Astrocyte (in vitro differentiated cells and primary cell): ENCODE measurements around the gene ITGB2. TPM values are rescaled to one million over a fixed set of nuclear protein-coding genes. Genes with fewer than 3 reads are reported as not detected.

Experiments used
- DNase-seq: peaks from one replicate; pipeline ENCODE4 v3.0.0-alpha.2; 2010; ENCODE audit warnings: low read depth
- FAIRE-seq: peaks from 2 replicates; lab custom pipeline; 2011; peaks lifted over from hg19 to GRCh38; lab: Jason Lieb, UNC
- H2AFZ ChIP-seq: 2 replicates; pipeline ENCODE4 v1.6.0; 2012; ENCODE audit warnings: low read depth, low read length, inconsistent platforms
- H3K27ac ChIP-seq: 2 replicates; pipeline ENCODE4 v1.5.1; 2011; ENCODE audit warnings: low read depth, low read length, inconsistent platforms
- H3K27me3 ChIP-seq: 2 replicates; pipeline ENCODE4 v1.6.0; 2011; ENCODE audit warnings: low read length, inconsistent platforms; ENCODE audit not compliant: insufficient read depth
- H3K36me3 ChIP-seq: 2 replicates; pipeline ENCODE4 v1.5.1; 2011; ENCODE audit warnings: low read length, inconsistent platforms; ENCODE audit not compliant: insufficient read depth
- H3K4me1 ChIP-seq: 2 replicates; pipeline ENCODE4 v1.5.1; 2011; ENCODE audit warnings: low read length, inconsistent platforms; ENCODE audit not compliant: insufficient read depth
- H3K4me2 ChIP-seq: 2 replicates; pipeline ENCODE4 v1.6.0; 2012; ENCODE audit warnings: low read length, inconsistent platforms
- H3K4me3 ChIP-seq: 2 replicates; pipeline ENCODE4 v1.5.1; 2011; ENCODE audit warnings: low read depth, mild to moderate bottlenecking, low read length, inconsistent platforms; ENCODE audit not compliant: insufficient read depth
- H3K79me2 ChIP-seq: 2 replicates; pipeline ENCODE4 v1.6.0; 2012; ENCODE audit warnings: mild to moderate bottlenecking, low read length, inconsistent platforms; ENCODE audit not compliant: insufficient read depth
- H3K9ac ChIP-seq: 2 replicates; pipeline ENCODE4 v1.6.0; 2012; ENCODE audit warnings: mild to moderate bottlenecking, low read length, inconsistent platforms
- H3K9me3 ChIP-seq: 2 replicates; pipeline ENCODE4 v1.5.1; 2012; ENCODE audit warnings: low read depth, mild to moderate bottlenecking, low read length, inconsistent platforms; ENCODE audit not compliant: insufficient read depth
- H4K20me1 ChIP-seq: 2 replicates; pipeline ENCODE4 v1.6.0; 2012; ENCODE audit warnings: low read length, inconsistent platforms; ENCODE audit not compliant: insufficient read depth
- H3K27ac Mint-ChIP-seq: one replicate; pipeline ENCODE4 v1.8.0; 2021; ENCODE audit warnings: mild to moderate bottlenecking, mixed read lengths; ENCODE audit not compliant: unreplicated experiment
- H3K27me3 Mint-ChIP-seq: one replicate; pipeline ENCODE4 v1.8.0; 2021; ENCODE audit warnings: low read depth, mixed read lengths; ENCODE audit not compliant: unreplicated experiment
- H3K36me3 Mint-ChIP-seq: one replicate; pipeline ENCODE4 v1.8.0; 2021; ENCODE audit warnings: low read depth, mixed read lengths; ENCODE audit not compliant: unreplicated experiment
- H3K4me1 Mint-ChIP-seq: one replicate; pipeline ENCODE4 v1.8.0; 2021; ENCODE audit warnings: low read depth, mixed read lengths; ENCODE audit not compliant: unreplicated experiment
- H3K4me3 Mint-ChIP-seq: one replicate; pipeline ENCODE4 v1.8.0; 2021; ENCODE audit warnings: mild to moderate bottlenecking, moderate library complexity, mixed read lengths; ENCODE audit not compliant: unreplicated experiment
- H3K9me3 Mint-ChIP-seq: one replicate; pipeline ENCODE4 v1.8.0; 2021; ENCODE audit warnings: mild to moderate bottlenecking, mixed read lengths; ENCODE audit not compliant: unreplicated experiment
- EZH2 ChIP-seq: IDR thresholded peaks from 2 replicates; pipeline ENCODE4 v1.6.1; 2012; ENCODE audit warnings: mild to moderate bottlenecking, low read length, inconsistent platforms; ENCODE audit not compliant: insufficient read depth
- total RNA-seq: library from RNA; stranded (reverse); gene quantifications from 2 replicates; pipeline ENCODE4 v1.2.1, GENCODE V29; 2021
- TF ChIP-seq, protein P1 (sequence below): IDR thresholded peaks from 2 replicates; pipeline ENCODE4 v1.5.1; 2011; ENCODE audit warnings: low read depth, mild to moderate bottlenecking, inconsistent platforms, low read length, moderate library complexity; ENCODE audit not compliant: insufficient read depth

Gene ITGB2
- total RNA-seq, 1 donor from 2014 or later, result 0.61 TPM

- no peak overlapping the region for H3K9ac ChIP-seq
- H3K4me2 ChIP-seq, result no peak overlapping the region
- H3K4me3 Mint-ChIP-seq, result no peak overlapping the region
- H3K36me3 ChIP-seq, result no peaks in the 10 kb centered on the region
- H3K9me3 ChIP-seq, result no peaks in the 10 kb centered on the region
- peaks cover 6% of the 10 kb centered on the region for H3K4me1 Mint-ChIP-seq
- H3K4me1 ChIP-seq, result peaks cover 19% of the 10 kb centered on the region
- no peak for DNase-seq
- no peak for TF ChIP-seq EZH2
- TF ChIP-seq, protein P1, sequence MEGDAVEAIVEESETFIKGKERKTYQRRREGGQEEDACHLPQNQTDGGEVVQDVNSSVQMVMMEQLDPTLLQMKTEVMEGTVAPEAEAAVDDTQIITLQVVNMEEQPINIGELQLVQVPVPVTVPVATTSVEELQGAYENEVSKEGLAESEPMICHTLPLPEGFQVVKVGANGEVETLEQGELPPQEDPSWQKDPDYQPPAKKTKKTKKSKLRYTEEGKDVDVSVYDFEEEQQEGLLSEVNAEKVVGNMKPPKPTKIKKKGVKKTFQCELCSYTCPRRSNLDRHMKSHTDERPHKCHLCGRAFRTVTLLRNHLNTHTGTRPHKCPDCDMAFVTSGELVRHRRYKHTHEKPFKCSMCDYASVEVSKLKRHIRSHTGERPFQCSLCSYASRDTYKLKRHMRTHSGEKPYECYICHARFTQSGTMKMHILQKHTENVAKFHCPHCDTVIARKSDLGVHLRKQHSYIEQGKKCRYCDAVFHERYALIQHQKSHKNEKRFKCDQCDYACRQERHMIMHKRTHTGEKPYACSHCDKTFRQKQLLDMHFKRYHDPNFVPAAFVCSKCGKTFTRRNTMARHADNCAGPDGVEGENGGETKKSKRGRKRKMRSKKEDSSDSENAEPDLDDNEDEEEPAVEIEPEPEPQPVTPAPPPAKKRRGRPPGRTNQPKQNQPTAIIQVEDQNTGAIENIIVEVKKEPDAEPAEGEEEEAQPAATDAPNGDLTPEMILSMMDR, result no peak
- H3K27ac ChIP-seq, result no peak overlapping the region
- no peak overlapping the region for H3K4me3 ChIP-seq
- peaks cover 2% of the 10 kb centered on the region for H3K9me3 Mint-ChIP-seq
- no peak overlapping the region for H3K27ac Mint-ChIP-seq
- H3K36me3 Mint-ChIP-seq, result peaks cover 2% of the 10 kb centered on the region
- no peaks in the 10 kb centered on the region for H3K79me2 ChIP-seq
- no peak overlapping the region for H2AFZ ChIP-seq
- peaks cover 48% of the 10 kb centered on the region for H4K20me1 ChIP-seq
- no peak for FAIRE-seq
- peaks cover 65% of the 10 kb centered on the region for H3K27me3 Mint-ChIP-seq
- peaks cover 26% of the 10 kb centered on the region for H3K27me3 ChIP-seq
Observed at GRCh38 chr21:44933199-44933917, 12.7 kb upstream of the ITGB2 start.

GRCh38 chr21:44932408-44933181 lies 11.9 kb upstream of the ITGB2 start:
- Histone ChIP-seq H3K79me2 (no peaks in the 10 kb centered on the region), H3K4me1 (peaks cover 27% of the 10 kb centered on the region), H3K4me2 (peak overlapping the region; percentile 52), H3K4me3 (no peak overlapping the region), H3K36me3 (no peaks in the 10 kb centered on the region), H3K9ac (no peak overlapping the region), H2AFZ (no peak overlapping the region), H3K27ac (no peak overlapping the region), H3K9me3 (no peaks in the 10 kb centered on the region), H4K20me1 (peaks cover 56% of the 10 kb centered on the region), H3K27me3 (peaks cover 26% of the 10 kb centered on the region)
- Mint-ChIP-seq H3K27me3 (peaks cover 63% of the 10 kb centered on the region), H3K9me3 (peaks cover 1% of the 10 kb centered on the region), H3K27ac (no peak overlapping the region), H3K36me3 (peaks cover 2% of the 10 kb centered on the region), H3K4me1 (peaks cover 12% of the 10 kb centered on the region), H3K4me3 (no peak overlapping the region)
- DNase-seq (no peak), FAIRE-seq (no peak)
- TF ChIP-seq, protein P1, result no peak
- peak; percentile 77 for TF ChIP-seq EZH2
